ENCODE results near the gene LTA.

- TF ChIP-seq CTCF (IDR thresholded peaks at IDR 0.05; ENCODE audit: extremely low read depth in 1 of 2, insufficient read depth in 1 of 2, low read depth in 1 of 2, low read length in 2 of 2) (no peak), POLR2A (IDR thresholded peaks at IDR 0.05; ENCODE audit: low read depth, low read length) (no peak)
These were observed 37.5 kb upstream of the LTA start for GRCh38 chr6:31534521-31535040.
